GM12878 (cell line): ENCODE data around the gene UFM1. TPM values are rescaled to one million over a fixed set of nuclear protein-coding genes. Genes with fewer than 3 reads are reported as not detected.

ENCODE experiments used
- ATAC-seq: fragments of 200-7000 bp; cut with Tn5 transposase; 3 replicates; pipeline ENCODE4 v1.9.1; 2020; ENCODE audit warnings: mild to moderate bottlenecking, moderate library complexity
- BruUV-seq: library from RNA; stranded (reverse); fragments of 400-500 nt; replicated peaks from 2 replicates; lab custom pipeline; 2021; lab: Mats Ljungman, UMichigan
- CTCF ChIA-PET: fragments of 300-600 bp; sonication (Branson Sonifier 250); formaldehyde crosslinking; extraction: SDS; loops from one replicate; lab custom pipeline; 2021; ENCODE audit warnings: inconsistent platforms; lab: Yijun Ruan, JAX
- POLR2A ChIA-PET: fragments of 350-600 bp; formaldehyde crosslinking; extraction: SDS; loops from one replicate; lab custom pipeline; 2021; ENCODE audit warnings: inconsistent platforms; lab: Charles Lee
- RAD21 ChIA-PET: fragments of 300-600 bp; sonication (Branson Sonifier 250); formaldehyde crosslinking; loops from one replicate; lab custom pipeline; 2023; ENCODE audit warnings: antibody characterized with exemption; ENCODE audit not compliant: unreplicated experiment; lab: Charles Lee
- SMC1A ChIA-PET: fragments of 300-600 bp; sonication (Branson Sonifier 250); formaldehyde crosslinking; loops from one replicate; lab custom pipeline; 2023; ENCODE audit not compliant: unreplicated experiment, uncharacterized antibody; lab: Charles Lee
- DNase-seq: peaks from one replicate; pipeline ENCODE4 v3.0.0-alpha.2; 2011; ENCODE audit warnings: low read depth, low spot score
- FAIRE-seq: peaks from 3 replicates; lab custom pipeline; 2011; peaks lifted over from hg19 to GRCh38; lab: Jason Lieb, UNC
- H2AFZ ChIP-seq: 2 replicates; pipeline ENCODE4 v1.6.0; 2011; ENCODE audit warnings: low read depth, low read length, control low read depth; ENCODE audit not compliant: control insufficient read depth
- H3K27ac ChIP-seq: 2 replicates; pipeline ENCODE4 v1.5.1; 2011; ENCODE audit warnings: control low read depth; ENCODE audit not compliant: control insufficient read depth, insufficient read depth
- H3K27me3 ChIP-seq, 2 experiments: replicated peaks in 1 of 2; 2 replicates each; pipeline versions ENCODE4 v1.6.0 to v1.6.1; 2011; ENCODE audit warnings: low read length in 1 of 2; ENCODE audit not compliant: control insufficient read depth in 2 of 2, insufficient read depth in 2 of 2
- H3K36me3 ChIP-seq, 2 experiments: 2 replicates each; pipeline ENCODE4 v1.5.1; 2011; ENCODE audit warnings: low read length in 1 of 2; ENCODE audit not compliant: control insufficient read depth in 2 of 2, insufficient read depth in 2 of 2
- H3K4me1 ChIP-seq: 2 replicates; pipeline ENCODE4 v1.6.1; 2011; ENCODE audit warnings: mild to moderate bottlenecking, low read length, moderate library complexity, mixed read lengths; ENCODE audit not compliant: control insufficient read depth, insufficient read depth
- H3K4me2 ChIP-seq: 2 replicates; pipeline ENCODE4 v1.6.0; 2011; ENCODE audit warnings: control low read depth; ENCODE audit not compliant: control insufficient read depth, insufficient read depth
- H3K4me3 ChIP-seq: fragments of 200-600 bp; sonication (generic); 2 replicates; pipeline ENCODE4 v1.5.1; 2016
- H3K79me2 ChIP-seq: 2 replicates; pipeline ENCODE4 v1.6.0; 2011; ENCODE audit warnings: low read length; ENCODE audit not compliant: control insufficient read depth, insufficient read depth
- H3K9ac ChIP-seq: 2 replicates; pipeline ENCODE4 v1.8.0; 2011; ENCODE audit warnings: low read length, control low read depth, mixed read lengths; ENCODE audit not compliant: control insufficient read depth, insufficient read depth
- H3K9me3 ChIP-seq: replicated peaks from 3 replicates; pipeline ENCODE4 v1.5.1; 2011; ENCODE audit warnings: mild to moderate bottlenecking, low read length; ENCODE audit not compliant: control insufficient read depth, insufficient read depth
- H4K20me1 ChIP-seq: 2 replicates; pipeline ENCODE4 v1.6.0; 2011; ENCODE audit not compliant: control insufficient read depth, insufficient read depth
- ATF7 ChIP-seq: fragments of 450-650 bp; IDR thresholded peaks from 2 replicates; pipeline ENCODE4 v1.6.1; 2016; ENCODE audit warnings: low read depth, mild to moderate bottlenecking
- ETV6 ChIP-seq, 2 experiments: fragments of 450-650 bp in 1 of 2; IDR thresholded peaks in 1 of 2; conservative IDR thresholded peaks in 1 of 2; 2 replicates each; pipeline ENCODE4 v1.6.1; 2014; ENCODE audit warnings: antibody characterized with exemption in 1 of 2, borderline replicate concordance in 1 of 2, low read depth in 1 of 2, mild to moderate bottlenecking in 1 of 2, moderate library complexity in 1 of 2
- PAX5 ChIP-seq: IDR thresholded peaks from 2 replicates; pipeline ENCODE4 v1.6.1; 2011; ENCODE audit warnings: low read depth, low read length, borderline replicate concordance
- POU2F2 ChIP-seq: IDR thresholded peaks from 3 replicates; pipeline ENCODE4 v1.6.1; 2011; ENCODE audit warnings: low read depth, mild to moderate bottlenecking, low read length, borderline replicate concordance
- RAD51 ChIP-seq: fragments of 450-650 bp; IDR thresholded peaks from 2 replicates; pipeline ENCODE4 v1.6.1; 2016; ENCODE audit warnings: moderate library complexity, mild to moderate bottlenecking, inconsistent platforms
- RELA ChIP-seq: fragments of 450-650 bp; IDR thresholded peaks from 2 replicates; pipeline ENCODE4 v1.8.0; 2014; ENCODE audit warnings: borderline replicate concordance; ENCODE audit not compliant: partially characterized antibody
- YY1 ChIP-seq: IDR thresholded peaks from 2 replicates; pipeline ENCODE4 v1.6.1; 2011; ENCODE audit warnings: low read depth, mild to moderate bottlenecking, low read length
- ZBTB40 ChIP-seq: fragments of 450-650 bp; IDR thresholded peaks from 2 replicates; pipeline ENCODE4 v1.6.1; 2016; ENCODE audit warnings: mild to moderate bottlenecking, moderate library complexity, borderline replicate concordance
- WGBS: methylation state at CpG from one replicate; pipeline ENCODE4 v1.1.6; 2016; ENCODE audit warnings: low lambda C conversion rate; ENCODE audit not compliant: insufficient replicate concordance, insufficient coverage; ENCODE audit errors: missing lambda C conversion rate; 5-methylcytosine and 5-hydroxymethylcytosine counted together
- in situ Hi-C: fragments of 300-500 bp; cut with MboI; formaldehyde crosslinking; loops from 9 replicates; pipeline ENCODE4 v1.14.3; 2018; ENCODE audit warnings: mixed read lengths
- intact Hi-C: fragments of 100-400 bp; cut with micrococcal nuclease; formaldehyde crosslinking; loops from one replicate; pipeline ENCODE4 v1.14.2; 2022; ENCODE audit not compliant: unreplicated experiment
- polyA plus RNA-seq, 11 experiments: library from polyadenylated mRNA; depleted of rRNA in 4 of 11; unstranded in 6 of 11; stranded (reverse) in 5 of 11; fragments of >200 nt; fragmentation: Nextera tagmentation in 4 of 11; fragmentation: Illumina TruSeq in 1 of 11; extraction: Ambion mirVana in 4 of 11; extraction: Trizol in 1 of 11; gene quantifications; 1 replicate in 1 of 11; 2 replicates in 10 of 11; pipeline versions ENCODE4 v1.2.1 to v1.2.3, GENCODE V29; 2011 to 2016; ENCODE audit warnings: inconsistent platforms in 2 of 11, missing spikeins in 2 of 11, low read depth in 1 of 11
- total RNA-seq, 4 experiments: library from RNA; depleted of rRNA in 3 of 4; stranded (reverse); fragments of >200 nt in 3 of 4; fragmentation: Illumina TruSeq in 1 of 4; extraction: Trizol in 1 of 4; gene quantifications; 2 replicates each; pipeline versions ENCODE4 v1.2.1 to v1.2.3, GENCODE V29; 2013 to 2021
- TF ChIP-seq, protein P1 (sequence below): fragments of 450-650 bp; IDR thresholded peaks from 2 replicates; pipeline ENCODE4 v1.6.1; 2018; ENCODE audit warnings: borderline replicate concordance, mild to moderate bottlenecking; ENCODE audit not compliant: partially characterized antibody
- TF ChIP-seq, protein P2 (sequence below): IDR thresholded peaks from 2 replicates; pipeline ENCODE4 v1.6.1; 2011; ENCODE audit warnings: low read depth, low read length, improper control_type of control experiment, borderline replicate concordance
- TF ChIP-seq, protein P3 (sequence below): fragments of 450-650 bp; IDR thresholded peaks from 2 replicates; pipeline ENCODE4 v1.6.1; 2017; ENCODE audit warnings: borderline replicate concordance

The UFM1 gene
- total and polyA plus RNA-seq, 10 of the 15 experiments (the other 5 are each of a cell fraction or from before 2014, with no cell fraction given), result 40.8 to 96.5 (median 73.8) TPM

DNA sequence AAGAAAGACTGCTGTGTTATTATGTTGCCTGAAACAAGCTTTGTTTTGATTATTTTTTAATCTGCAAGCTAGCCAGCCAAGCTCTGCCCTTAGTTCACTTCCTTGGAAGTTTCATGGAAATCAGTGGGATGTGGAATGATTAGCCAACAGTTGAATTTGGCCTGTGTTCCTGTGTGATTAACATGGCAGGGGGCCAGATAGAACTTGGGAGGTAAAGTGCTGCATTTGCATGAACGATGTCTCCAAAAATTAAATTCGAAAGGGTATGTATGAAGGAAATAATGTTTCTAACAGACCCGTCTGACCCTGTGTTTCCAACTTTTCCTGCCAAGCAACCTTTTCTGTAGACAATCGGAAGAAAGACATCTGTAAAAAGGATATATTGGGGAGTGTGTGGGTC lies 32.2 kb downstream of the UFM1 start (continued):
- TF ChIP-seq, protein P1, sequence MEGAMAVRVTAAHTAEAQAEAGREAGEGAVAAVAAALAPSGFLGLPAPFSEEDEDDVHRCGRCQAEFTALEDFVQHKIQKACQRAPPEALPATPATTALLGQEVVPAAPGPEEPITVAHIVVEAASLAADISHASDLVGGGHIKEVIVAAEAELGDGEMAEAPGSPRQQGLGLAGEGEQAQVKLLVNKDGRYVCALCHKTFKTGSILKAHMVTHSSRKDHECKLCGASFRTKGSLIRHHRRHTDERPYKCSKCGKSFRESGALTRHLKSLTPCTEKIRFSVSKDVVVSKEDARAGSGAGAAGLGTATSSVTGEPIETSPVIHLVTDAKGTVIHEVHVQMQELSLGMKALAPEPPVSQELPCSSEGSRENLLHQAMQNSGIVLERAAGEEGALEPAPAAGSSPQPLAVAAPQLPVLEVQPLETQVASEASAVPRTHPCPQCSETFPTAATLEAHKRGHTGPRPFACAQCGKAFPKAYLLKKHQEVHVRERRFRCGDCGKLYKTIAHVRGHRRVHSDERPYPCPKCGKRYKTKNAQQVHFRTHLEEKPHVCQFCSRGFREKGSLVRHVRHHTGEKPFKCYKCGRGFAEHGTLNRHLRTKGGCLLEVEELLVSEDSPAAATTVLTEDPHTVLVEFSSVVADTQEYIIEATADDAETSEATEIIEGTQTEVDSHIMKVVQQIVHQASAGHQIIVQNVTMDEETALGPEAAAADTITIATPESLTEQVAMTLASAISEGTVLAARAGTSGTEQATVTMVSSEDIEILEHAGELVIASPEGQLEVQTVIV, result no peak
- TF ChIP-seq PAX5 (no peak), POU2F2 (no peak), YY1 (no peak), RAD51 (no peak)
- TF ChIP-seq, protein P2, sequence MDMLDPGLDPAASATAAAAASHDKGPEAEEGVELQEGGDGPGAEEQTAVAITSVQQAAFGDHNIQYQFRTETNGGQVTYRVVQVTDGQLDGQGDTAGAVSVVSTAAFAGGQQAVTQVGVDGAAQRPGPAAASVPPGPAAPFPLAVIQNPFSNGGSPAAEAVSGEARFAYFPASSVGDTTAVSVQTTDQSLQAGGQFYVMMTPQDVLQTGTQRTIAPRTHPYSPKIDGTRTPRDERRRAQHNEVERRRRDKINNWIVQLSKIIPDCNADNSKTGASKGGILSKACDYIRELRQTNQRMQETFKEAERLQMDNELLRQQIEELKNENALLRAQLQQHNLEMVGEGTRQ, result no peak

DNA sequence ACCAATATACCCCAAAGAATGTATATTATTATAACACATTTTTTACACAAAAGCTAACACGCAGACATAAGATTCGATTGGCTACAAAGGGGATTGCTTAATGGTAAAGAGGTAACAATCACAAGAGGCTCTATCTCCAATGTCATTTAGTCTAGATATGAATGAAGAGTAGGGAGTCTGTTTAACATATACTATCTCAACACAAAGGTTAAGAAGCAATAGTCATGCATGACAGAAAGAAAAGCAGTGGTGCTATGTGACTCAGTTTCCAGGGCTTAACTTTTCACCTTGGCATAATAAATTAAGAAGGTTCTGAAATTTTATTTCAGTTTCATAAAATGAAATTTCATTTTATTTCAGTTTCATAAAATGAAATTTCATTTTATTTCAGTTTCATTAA lies 33.3 kb downstream of the UFM1 start:
- FAIRE-seq, result no peak
- ChIA-PET POLR2A (no interaction called here), RAD21 (no interaction called here), CTCF (no interaction called here), SMC1A (no interaction called here)
- no peak overlapping the region for H3K27ac ChIP-seq
- H3K9me3 ChIP-seq, result no peaks in the 10 kb centered on the region
- BruUV-seq, result no TSS peak
- in situ Hi-C loops, result no loop called here
- no peaks in the 10 kb centered on the region for H3K36me3 ChIP-seq
- no peak for ATAC-seq
- H4K20me1 ChIP-seq, result no peaks in the 10 kb centered on the region
- DNase-seq, result no peak
- H3K4me2 ChIP-seq, result no peak overlapping the region
- no peak overlapping the region for H3K4me3 ChIP-seq
- no peaks in the 10 kb centered on the region for H3K27me3 ChIP-seq
- no peak overlapping the region for H2AFZ ChIP-seq
- intact Hi-C loops, result no loop called here
- 92% methylated on average over 2 of the region's 2 CpGs for WGBS
- H3K79me2 ChIP-seq, result no peaks in the 10 kb centered on the region
- no peaks in the 10 kb centered on the region for H3K4me1 ChIP-seq
- H3K9ac ChIP-seq, result no peak overlapping the region
- TF ChIP-seq ATF7, result no peak
- no peak for TF ChIP-seq RELA
- TF ChIP-seq, protein P3, sequence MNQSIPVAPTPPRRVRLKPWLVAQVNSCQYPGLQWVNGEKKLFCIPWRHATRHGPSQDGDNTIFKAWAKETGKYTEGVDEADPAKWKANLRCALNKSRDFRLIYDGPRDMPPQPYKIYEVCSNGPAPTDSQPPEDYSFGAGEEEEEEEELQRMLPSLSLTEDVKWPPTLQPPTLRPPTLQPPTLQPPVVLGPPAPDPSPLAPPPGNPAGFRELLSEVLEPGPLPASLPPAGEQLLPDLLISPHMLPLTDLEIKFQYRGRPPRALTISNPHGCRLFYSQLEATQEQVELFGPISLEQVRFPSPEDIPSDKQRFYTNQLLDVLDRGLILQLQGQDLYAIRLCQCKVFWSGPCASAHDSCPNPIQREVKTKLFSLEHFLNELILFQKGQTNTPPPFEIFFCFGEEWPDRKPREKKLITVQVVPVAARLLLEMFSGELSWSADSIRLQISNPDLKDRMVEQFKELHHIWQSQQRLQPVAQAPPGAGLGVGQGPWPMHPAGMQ, result no peak
- no peak for TF ChIP-seq ETV6 (conservative IDR thresholded peaks at IDR 0.05 in 1 of 2, IDR thresholded peaks at IDR 0.05 in 1 of 2; ENCODE audit: borderline replicate concordance in 1 of 2, low read depth in 1 of 2)
- TF ChIP-seq ZBTB40, result no peak
